Forelimb muscle (tissue), 1 donor: Measurements from ENCODE around the gene LRRC15. TPM values are rescaled to one million over a fixed set of nuclear protein-coding genes. Genes with fewer than 3 reads are reported as not detected.

Source experiments
- DNase-seq: peaks from one replicate; pipeline ENCODE4 v3.0.0-alpha.2; 2013; ENCODE audit warnings: low read depth
- polyA plus RNA-seq: library from polyadenylated mRNA; unstranded; fragments of 120-200 nt; gene quantifications from one replicate; pipeline ENCODE4 v1.2.1, GENCODE V29; 2013; ENCODE audit not compliant: insufficient read length

Gene LRRC15
- polyA plus RNA-seq, 1 donor: 0.18 TPM

- no peak for DNase-seq
Observed at GRCh38 chr3:194320100-194320499, 49.4 kb downstream of the LRRC15 start.

DNA sequence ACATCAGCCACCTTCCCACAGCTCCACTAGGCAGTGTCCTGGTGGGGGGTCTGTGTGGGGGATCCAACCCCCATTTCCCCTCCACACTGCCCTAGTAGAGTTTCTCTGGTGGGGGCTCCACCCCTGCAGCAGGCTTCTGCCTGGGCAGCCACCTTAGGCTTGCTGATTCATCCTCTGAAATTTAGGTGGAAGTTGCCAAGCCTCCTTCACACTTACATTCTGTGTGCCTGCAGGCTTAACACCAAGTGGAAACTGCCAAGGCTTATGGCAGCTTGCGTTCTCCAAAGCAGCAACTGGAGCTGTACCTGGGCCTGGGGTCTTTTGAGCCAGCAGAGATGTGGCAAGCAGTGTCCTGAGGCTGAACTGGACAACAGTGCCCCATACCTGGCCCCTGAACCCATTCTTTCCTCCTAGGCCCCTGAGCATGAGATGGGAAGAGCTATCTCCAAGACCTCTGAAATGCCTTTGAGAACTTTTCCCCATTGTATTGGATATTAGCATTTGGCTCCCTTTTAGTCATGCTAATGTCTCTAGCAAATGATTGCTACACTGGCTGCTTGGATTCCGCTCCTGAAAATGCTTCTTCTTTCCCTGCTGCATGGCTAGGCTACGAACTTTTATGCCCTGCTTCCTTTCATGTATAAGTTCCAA is 50.9 kb downstream of the LRRC15 start:
- no peak for DNase-seq

DNA sequence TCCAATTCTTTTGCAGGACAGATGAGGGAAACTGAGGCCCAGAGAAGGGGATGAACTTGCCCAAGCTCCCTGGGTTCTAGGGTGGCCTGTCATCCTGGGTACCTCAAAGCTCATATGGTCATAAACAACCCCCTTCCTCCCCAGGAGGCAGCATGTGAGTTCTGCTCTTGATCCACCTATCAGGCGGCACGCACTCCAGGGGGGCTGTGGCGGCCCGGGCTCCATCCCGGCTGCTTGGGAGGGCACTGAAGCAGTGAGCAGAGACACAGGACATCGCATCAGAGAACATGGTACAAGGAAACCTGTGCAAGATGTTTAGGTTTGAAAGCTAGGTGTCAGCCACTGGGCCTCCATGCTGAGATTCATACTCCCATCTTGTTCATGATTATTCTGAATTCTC is 52.6 kb downstream of the LRRC15 start:
- DNase-seq: no peak

- no peak for DNase-seq
Observed at GRCh38 chr3:194315965-194316361, 53.6 kb downstream of the LRRC15 start.

DNA sequence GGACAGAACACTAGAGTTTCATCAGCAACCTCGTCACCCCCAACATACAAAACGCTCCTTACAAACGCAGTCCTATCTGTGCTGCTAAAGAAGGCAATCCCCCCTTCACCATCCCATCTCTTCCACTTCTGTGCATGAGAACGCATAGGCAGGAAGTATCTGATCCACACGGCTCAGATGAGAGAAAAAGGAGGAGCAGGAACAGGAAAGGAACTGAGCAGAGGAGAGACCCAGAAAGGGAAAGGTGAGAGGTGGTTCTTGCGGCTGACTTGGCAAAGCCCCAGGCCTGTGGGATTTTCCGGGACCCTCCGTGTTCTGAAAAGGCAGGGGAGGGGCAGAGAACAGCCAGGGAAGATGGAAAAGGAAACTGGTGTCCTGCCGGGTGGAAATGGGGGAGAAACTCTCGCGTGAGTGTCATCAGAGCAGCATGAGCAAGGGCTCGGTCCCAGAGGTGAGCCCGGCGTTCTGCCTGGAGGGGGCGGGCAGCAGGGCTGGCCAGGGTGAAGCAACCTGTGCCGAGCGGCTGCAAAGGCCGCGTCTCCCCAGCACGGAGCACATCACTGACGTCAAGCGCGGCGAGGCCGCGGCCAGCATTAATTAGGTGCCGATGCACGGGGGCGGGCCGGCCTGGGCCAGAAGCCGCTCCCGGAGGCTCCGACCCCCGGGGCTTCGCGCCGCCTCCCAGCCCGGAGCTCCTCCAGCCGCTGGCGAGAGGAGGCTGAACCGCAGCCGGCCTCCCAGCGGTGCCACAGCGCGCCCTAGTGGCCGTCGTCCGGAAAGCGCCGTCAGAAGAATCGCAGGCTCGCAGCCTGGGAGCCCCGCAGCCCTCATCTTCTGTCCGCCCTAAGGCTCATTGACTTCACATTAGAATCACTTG is 54.2 kb downstream of the LRRC15 start:
- peak; percentile 53 for DNase-seq

- DNase-seq: no peak
Observed at GRCh38 chr3:194314388-194315068, 55.0 kb downstream of the LRRC15 start.

- no peak for DNase-seq
Observed at GRCh38 chr3:194313560-194314387, 55.8 kb downstream of the LRRC15 start.

DNA sequence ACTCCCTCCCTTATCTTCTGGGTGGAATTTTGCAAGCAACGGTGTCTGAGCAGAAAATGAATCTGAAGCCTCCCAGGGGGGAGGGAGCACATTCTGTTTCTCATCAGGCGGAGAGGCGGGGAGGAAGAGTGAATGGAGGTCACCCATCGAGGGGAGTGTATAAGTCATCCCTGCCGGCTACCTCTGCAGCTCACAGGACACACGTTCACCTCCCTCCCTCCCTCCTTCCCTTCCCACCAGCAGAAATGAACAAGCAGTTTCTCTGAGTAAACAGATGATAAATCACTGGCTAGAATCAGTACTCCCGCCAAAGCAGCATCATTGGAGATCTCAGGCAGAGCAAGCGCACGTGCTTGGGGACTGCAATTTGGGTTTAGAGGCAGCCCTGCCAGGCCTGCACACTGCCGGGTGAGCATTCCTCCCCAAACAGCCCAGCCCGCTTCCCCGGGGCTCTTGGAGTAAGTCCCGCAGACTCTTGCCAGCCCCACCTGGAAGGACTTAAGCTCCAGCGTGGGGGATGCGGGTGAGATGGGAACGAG is 56.7 kb downstream of the LRRC15 start:
- DNase-seq: peak; percentile 75

DNA sequence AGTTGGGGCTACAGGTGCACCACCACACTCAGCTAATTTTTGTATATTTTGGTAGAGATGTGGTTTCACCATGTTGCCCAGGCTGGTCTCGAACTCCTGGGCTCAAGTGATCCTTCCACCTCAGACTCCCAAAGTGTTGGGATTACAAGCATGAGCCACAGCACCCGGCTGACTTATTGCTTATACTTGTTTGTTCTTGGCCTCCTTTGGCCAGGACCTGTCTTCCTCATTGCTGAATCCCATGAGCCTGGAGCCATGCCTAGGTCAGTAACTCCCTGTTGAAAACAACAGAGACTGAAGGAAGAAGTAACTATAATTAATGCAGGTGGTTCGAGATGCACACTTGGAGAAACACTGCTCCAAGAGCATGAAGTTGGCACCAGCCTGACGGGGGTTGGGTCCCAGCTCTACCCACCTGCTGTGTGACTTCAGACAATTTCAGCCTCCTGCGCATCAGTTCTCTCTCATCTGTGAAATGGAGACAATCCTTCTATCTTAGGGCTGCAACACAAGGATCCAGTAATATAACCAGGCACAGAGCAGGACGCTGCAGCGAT is 57.3 kb downstream of the LRRC15 start:
- DNase-seq: no peak

- DNase-seq: no peak
Observed at GRCh38 chr3:194311000-194311399, 58.5 kb downstream of the LRRC15 start.

DNA sequence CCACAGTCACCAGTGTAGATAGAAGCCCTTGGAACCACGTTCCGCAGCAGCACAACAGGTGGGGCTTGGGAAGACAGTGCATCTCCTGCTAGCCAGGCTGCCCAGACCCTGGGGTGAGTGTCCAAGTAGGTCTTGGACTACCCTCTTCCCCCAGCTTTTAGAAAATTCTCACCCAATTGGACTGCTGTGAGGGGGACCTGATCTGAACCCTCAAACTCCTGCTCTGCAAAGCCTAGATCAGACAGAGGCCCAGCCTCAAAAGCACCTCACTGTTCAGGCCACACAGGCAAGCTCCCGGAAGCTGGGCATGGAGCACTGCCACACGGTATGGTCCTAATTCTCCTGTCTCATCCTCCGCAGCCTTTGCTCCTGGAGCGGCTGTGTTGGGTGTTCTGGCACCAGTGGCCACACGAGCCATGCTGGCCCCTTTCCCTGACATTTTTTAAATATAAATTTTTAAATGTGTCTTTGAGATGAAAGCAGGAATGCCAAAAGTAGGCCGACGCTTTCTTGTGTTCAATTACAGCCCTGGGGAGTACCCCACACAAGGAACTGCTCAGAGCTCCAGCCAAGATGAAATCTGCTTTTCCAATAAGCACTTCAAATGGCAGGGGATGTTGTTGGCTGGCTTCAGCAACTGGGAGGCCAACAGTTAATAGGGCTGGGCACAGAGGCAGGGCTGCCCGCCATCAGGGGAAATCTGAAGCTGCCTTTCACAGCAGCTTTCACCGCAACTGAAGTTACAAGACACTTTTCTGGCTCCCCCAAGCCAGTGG is 59.3 kb downstream of the LRRC15 start:
- DNase-seq: no peak

DNA sequence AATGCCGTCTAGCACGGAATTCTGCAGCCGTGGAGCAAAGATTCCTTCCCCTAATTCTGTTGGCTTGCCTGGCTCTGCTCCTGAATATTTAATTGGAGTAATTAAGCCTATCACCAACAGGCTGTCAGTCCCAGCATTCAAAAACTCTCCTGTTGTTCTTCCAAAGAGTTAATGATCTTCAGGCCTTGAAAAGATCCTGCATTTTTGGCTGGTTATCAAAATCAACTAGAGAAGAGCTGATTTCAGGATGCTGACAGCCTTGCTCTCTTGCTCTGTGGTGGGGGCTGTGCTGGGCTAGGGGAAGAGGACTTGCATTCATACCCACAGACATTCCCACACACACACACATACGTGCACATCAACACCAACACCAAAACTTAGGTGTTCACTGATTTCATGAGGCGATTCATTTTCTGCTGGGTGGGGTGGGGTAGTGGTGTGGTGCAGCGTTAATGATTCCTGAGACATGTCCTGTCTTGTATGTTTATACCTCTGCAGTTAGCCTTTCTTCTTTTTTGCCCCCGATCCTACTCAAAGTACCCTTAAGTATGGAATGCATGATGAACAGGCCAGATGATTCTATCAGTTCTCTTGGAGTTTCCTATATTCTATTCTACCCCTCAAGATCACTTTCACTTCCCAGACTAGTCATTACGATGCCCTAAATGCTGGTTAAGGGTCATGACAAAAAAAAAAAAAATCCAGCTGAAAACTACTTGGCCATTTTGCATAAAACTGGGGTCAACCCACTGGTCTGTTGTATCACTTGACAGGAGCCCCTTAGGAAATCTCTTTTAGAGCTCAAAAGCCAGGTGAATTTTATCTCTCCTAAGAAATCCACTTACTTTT is 60.7 kb downstream of the LRRC15 start:
- no peak for DNase-seq

- DNase-seq: no peak
Observed at GRCh38 chr3:194307849-194308248, 61.7 kb downstream of the LRRC15 start.

- DNase-seq: no peak
Observed at GRCh38 chr3:194306771-194307640, 62.5 kb downstream of the LRRC15 start.

GRCh38 chr3:194306109-194306686 is 63.3 kb downstream of the LRRC15 start:
- no peak for DNase-seq

- no peak for DNase-seq
Observed at GRCh38 chr3:194305356-194306108, 64.0 kb downstream of the LRRC15 start.
